ENCODE measurements around the gene RNF115.
"Not testable (repeated sequence)": the region's sequence is repeated elsewhere in the genome, so short reads cannot be mapped to it uniquely, and the experiment has no call there.

Gene RNF115

DNA sequence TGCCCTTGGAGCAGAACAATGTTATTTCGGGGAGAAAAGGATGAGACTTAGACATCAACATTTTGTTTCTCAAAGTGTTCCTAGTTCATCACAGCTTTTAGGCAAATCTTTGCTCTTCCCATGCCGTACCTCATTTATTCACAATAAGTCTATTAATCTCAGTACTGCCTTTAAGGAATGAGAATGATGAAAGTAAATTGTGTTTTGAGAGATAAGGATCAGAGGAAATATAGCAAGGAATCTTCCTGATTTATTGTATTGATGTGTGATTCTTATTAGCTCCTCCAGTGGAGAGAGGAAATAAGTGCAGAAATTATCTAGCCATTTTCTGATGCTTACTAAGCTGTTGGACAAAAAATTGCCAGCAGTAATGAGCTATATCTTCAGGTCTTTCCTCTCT lies 2.1 kb upstream of the RNF115 start:
- no peak overlapping the region for H3K4me3 ChIP-seq (ENCODE audit: insufficient read depth, low read length, poor library complexity, severe bottlenecking)
- no peak overlapping the region for H3K27ac ChIP-seq (ENCODE audit: low read depth, low read length)
- peaks cover 25% of the 10 kb centered on the region for H3K79me2 ChIP-seq (ENCODE audit: insufficient read depth, low read length)
- no peaks in the 10 kb centered on the region for H3F3A ChIP-seq (ENCODE audit: insufficient read depth)
- H3K36me3 ChIP-seq (ENCODE audit: low read length) = peaks cover 41% of the 10 kb centered on the region
- no peaks in the 10 kb centered on the region for H3K27me3 ChIP-seq (ENCODE audit: low read length)
- peak overlapping the region; percentile 97 for H3K4me2 ChIP-seq (ENCODE audit: low read depth, low read length, poor library complexity, severe bottlenecking)
- no peaks in the 10 kb centered on the region for H4K20me1 ChIP-seq (ENCODE audit: low read depth, low read length)
- no peaks in the 10 kb centered on the region for H3K9me2 ChIP-seq (replicated peaks; ENCODE audit: insufficient read depth, low read length)
- no peaks in the 10 kb centered on the region for H3K9me3 ChIP-seq (ENCODE audit: insufficient read depth, low read length)
- no peak overlapping the region for H3K9ac ChIP-seq (ENCODE audit: low read length)
- TF ChIP-seq CTCF (IDR thresholded peaks at IDR 0.05; ENCODE audit: insufficient read depth, low read length, poor library complexity, severe bottlenecking) (no peak), EZH2phosphoT487 (conservative IDR thresholded peaks at IDR 0.05; ENCODE audit: low read length) (no peak)
- H2AFZ ChIP-seq (ENCODE audit: low read depth, low read length, severe bottlenecking) = no peak overlapping the region

- no peaks in the 10 kb centered on the region for H3F3A ChIP-seq (ENCODE audit: insufficient read depth)
- H3K9me3 ChIP-seq (ENCODE audit: insufficient read depth, low read length) = no peaks in the 10 kb centered on the region
- H4K20me1 ChIP-seq (ENCODE audit: low read depth, low read length) = no peaks in the 10 kb centered on the region
- peak overlapping the region; percentile 97 for H3K4me2 ChIP-seq (ENCODE audit: low read depth, low read length, poor library complexity, severe bottlenecking)
- peak overlapping the region; percentile 81 for H3K4me3 ChIP-seq (ENCODE audit: insufficient read depth, low read length, poor library complexity, severe bottlenecking)
- H3K27ac ChIP-seq (ENCODE audit: low read depth, low read length) = peak overlapping the region; percentile 55
- peak overlapping the region; percentile 91 for H2AFZ ChIP-seq (ENCODE audit: low read depth, low read length, severe bottlenecking)
- peaks cover 33% of the 10 kb centered on the region for H3K36me3 ChIP-seq (ENCODE audit: low read length)
- no peaks in the 10 kb centered on the region for H3K27me3 ChIP-seq (ENCODE audit: low read length)
- H3K79me2 ChIP-seq (ENCODE audit: insufficient read depth, low read length) = peaks cover 25% of the 10 kb centered on the region
- TF ChIP-seq CTCF (IDR thresholded peaks at IDR 0.05; ENCODE audit: insufficient read depth, low read length, poor library complexity, severe bottlenecking) = no peak
- no peak for TF ChIP-seq EZH2phosphoT487 (conservative IDR thresholded peaks at IDR 0.05; ENCODE audit: low read length)
- no peaks in the 10 kb centered on the region for H3K9me2 ChIP-seq (replicated peaks; ENCODE audit: insufficient read depth, low read length)
- peak overlapping the region; percentile 84 for H3K9ac ChIP-seq (ENCODE audit: low read length)
Measured at GRCh38 chr1:145824499-145824842, 576 bp upstream of the RNF115 start.

GRCh38 chr1:145822779-145823331 lies 1.0 kb downstream of the RNF115 start:
- Histone ChIP-seq H3K79me2 (ENCODE audit: insufficient read depth, low read length) (peaks cover 28% of the 10 kb centered on the region), H3K36me3 (ENCODE audit: low read length) (peaks cover 18% of the 10 kb centered on the region)
- not testable (repeated sequence) for H3F3A ChIP-seq (ENCODE audit: insufficient read depth); H3K4me3 ChIP-seq (ENCODE audit: insufficient read depth, low read length, poor library complexity, severe bottlenecking); H3K9me3 ChIP-seq (ENCODE audit: insufficient read depth, low read length); H3K27me3 ChIP-seq (ENCODE audit: low read length); H3K4me2 ChIP-seq (ENCODE audit: low read depth, low read length, poor library complexity, severe bottlenecking); H2AFZ ChIP-seq (ENCODE audit: low read depth, low read length, severe bottlenecking); H4K20me1 ChIP-seq (ENCODE audit: low read depth, low read length); H3K27ac ChIP-seq (ENCODE audit: low read depth, low read length); H3K9me2 ChIP-seq (replicated peaks; ENCODE audit: insufficient read depth, low read length); H3K9ac ChIP-seq (ENCODE audit: low read length)

DNA sequence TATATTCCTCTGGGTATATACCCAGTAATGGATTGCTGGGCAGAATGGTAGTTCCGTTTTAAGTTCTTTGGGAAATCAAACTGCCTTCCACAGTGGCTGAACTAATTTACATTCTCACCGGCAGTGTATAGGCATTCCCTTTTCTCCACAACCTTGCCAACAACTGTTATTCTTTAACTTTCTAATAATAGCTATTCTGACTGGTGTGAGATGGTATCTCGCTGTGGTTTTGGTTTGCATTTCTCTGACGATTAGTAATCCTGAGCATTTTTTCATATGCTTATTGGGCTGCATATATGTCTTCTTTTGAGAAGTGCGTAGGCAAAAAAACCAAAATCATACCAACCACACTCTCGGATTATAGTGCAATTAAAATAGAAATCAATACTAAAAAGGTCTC lies 5.8 kb downstream of the RNF115 start:
- H3K4me2 ChIP-seq (ENCODE audit: low read depth, low read length, poor library complexity, severe bottlenecking) = not testable (repeated sequence)

GRCh38 chr1:145812977-145813810 lies 10.7 kb downstream of the RNF115 start:
- H3K36me3 ChIP-seq (ENCODE audit: low read length); H3K9ac ChIP-seq (ENCODE audit: low read length); H4K20me1 ChIP-seq (ENCODE audit: low read depth, low read length); H3F3A ChIP-seq (ENCODE audit: insufficient read depth); H3K4me3 ChIP-seq (ENCODE audit: insufficient read depth, low read length, poor library complexity, severe bottlenecking); H3K4me2 ChIP-seq (ENCODE audit: low read depth, low read length, poor library complexity, severe bottlenecking); H3K79me2 ChIP-seq (ENCODE audit: insufficient read depth, low read length); H2AFZ ChIP-seq (ENCODE audit: low read depth, low read length, severe bottlenecking); H3K9me2 ChIP-seq (replicated peaks; ENCODE audit: insufficient read depth, low read length); H3K9me3 ChIP-seq (ENCODE audit: insufficient read depth, low read length); H3K27ac ChIP-seq (ENCODE audit: low read depth, low read length); H3K27me3 ChIP-seq (ENCODE audit: low read length): not testable (repeated sequence)

More for the DNA sequence above, 5.8 kb downstream of the RNF115 start:
- H3K9ac ChIP-seq (ENCODE audit: low read length); H3K79me2 ChIP-seq (ENCODE audit: insufficient read depth, low read length); H3K27ac ChIP-seq (ENCODE audit: low read depth, low read length); H3K4me3 ChIP-seq (ENCODE audit: insufficient read depth, low read length, poor library complexity, severe bottlenecking); H3K36me3 ChIP-seq (ENCODE audit: low read length); H2AFZ ChIP-seq (ENCODE audit: low read depth, low read length, severe bottlenecking); H3F3A ChIP-seq (ENCODE audit: insufficient read depth); H3K9me3 ChIP-seq (ENCODE audit: insufficient read depth, low read length); H3K27me3 ChIP-seq (ENCODE audit: low read length); H4K20me1 ChIP-seq (ENCODE audit: low read depth, low read length); H3K9me2 ChIP-seq (replicated peaks; ENCODE audit: insufficient read depth, low read length): not testable (repeated sequence)

Measured in SU-DHL-6 (cell line).